Fibroblast of skin of right biceps (primary cell): ENCODE data around the gene P3H4.

Experiments
- DNase-seq: peaks from one replicate; pipeline ENCODE4 v3.0.0-alpha.2; 2013

The P3H4 gene

DNA sequence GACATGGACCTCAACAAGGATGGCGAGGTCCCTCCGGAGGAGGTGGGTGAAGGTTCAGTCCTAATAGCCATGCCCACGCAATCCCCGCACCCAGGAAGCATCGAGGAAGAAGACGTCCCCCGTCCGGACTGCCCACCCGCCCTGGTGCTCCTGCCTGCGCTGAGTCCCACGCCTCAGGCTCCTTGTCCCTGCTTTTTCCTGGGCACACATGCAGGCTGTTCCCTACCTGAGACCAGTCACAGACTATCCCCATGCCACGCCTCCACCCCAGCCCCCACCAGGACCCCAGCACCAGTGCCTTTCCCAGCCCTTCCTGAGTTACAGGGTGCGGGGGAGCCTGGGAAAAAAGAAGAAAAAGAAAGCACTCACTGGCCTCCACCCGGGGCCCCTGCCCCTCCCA lies 10.0 kb upstream of the P3H4 start:
- no peak for DNase-seq

- DNase-seq = no peak
Measured at GRCh38 chr17:41818024-41818423, 6.3 kb upstream of the P3H4 start.

- DNase-seq = no peak
Measured at GRCh38 chr17:41816637-41817320, 5.0 kb upstream of the P3H4 start.

GRCh38 chr17:41814195-41814594 lies 2.4 kb upstream of the P3H4 start:
- DNase-seq = no peak

DNA sequence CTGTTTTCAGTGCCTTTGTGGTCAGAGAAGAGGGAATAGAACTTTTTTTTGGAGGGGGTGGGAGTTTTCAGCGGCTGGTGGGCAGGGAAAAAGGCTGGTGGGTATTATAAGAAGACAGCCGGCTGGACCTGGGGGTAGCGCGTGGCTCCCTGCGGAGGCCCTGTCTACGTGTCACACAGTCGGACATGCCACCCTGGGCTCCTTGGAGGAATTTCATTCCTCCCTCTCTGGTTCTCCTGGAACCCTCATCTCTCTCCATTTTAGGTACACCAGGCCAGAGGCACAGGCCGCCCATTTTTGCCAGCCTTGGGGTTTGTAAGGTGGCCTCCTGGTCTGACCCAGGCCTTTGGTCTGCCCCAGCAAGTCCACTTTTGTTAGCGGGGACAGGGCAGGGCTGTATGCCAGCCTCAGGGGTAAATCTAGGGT lies 2.0 kb upstream of the P3H4 start:
- DNase-seq = no peak

DNA sequence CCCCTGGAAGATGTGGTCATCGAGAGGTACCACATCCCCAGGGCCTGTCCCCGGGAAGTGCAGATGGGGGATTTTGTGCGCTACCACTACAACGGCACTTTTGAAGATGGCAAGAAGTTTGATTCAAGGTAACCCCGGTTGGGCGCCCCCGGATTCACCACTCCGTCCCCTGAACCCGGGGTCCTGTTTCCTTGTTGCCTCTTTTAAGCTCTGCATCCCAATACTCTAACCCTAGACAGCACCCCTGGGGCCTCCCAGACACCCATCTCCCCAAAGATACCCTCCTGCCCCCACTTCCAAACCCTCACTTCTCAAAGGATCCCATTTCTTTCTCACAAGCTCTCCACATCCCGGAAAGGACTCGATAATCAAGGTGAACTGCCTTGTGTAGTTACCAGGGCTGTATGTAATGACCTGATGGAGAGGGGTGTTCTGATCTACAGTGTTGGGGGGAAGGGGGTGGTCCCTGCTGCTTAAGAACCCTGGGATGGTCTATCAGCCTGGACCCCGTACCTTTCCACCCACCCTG lies 1.5 kb upstream of the P3H4 start:
- no peak for DNase-seq

- peak; percentile 94 for DNase-seq
Measured at GRCh38 chr17:41812381-41813151, 817 bp upstream of the P3H4 start, which contains the start of gene FKBP10. Gene FKBP10, plus strand, starts transcription at chr17:41813004. Its CDS starts 31 bp downstream, at chr17:41813035.

DNA sequence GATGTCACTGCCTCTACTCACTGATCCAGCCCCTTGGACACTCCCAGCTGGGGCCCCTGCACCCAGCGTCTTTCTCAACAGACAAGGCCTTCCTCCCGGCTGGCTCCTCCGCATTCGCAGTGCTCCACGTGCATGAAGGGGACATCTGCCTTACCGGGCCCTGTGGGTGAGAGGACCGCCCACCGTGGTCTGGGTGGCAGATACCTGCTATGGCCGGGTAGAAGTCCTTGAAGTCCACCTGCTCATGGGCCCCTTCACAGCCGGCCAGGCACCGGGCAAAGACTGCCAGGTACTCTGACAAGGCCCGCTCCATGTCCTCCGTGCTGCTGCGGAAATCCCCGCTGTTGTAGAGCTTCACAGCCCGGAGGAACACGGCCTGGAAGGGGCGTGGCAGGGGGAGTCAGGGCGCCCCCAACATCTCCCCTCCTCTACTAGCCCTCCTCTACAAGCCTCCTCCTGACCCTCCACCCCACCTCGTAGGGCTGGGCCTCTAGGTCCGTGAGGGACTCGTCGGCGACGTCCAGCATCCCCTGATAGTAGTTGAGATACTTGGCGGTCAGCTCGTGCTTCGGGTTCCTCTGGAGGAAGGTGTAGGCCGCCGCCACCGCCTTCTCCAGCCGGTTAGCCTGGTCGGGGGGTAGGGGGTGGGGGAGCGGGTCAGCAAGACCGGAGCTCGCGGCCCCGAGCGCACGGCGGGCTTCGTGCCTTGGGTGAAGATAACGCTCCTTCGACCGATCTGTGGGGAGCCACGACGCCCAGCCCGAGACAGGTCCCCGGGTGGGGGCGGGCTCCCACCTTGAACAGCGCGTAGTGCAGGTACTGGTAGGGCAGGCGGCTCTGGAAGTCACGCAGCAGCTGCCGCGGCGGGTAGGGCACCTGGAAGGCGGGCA lies 845 bp downstream of the P3H4 start:
- no peak for DNase-seq

DNA sequence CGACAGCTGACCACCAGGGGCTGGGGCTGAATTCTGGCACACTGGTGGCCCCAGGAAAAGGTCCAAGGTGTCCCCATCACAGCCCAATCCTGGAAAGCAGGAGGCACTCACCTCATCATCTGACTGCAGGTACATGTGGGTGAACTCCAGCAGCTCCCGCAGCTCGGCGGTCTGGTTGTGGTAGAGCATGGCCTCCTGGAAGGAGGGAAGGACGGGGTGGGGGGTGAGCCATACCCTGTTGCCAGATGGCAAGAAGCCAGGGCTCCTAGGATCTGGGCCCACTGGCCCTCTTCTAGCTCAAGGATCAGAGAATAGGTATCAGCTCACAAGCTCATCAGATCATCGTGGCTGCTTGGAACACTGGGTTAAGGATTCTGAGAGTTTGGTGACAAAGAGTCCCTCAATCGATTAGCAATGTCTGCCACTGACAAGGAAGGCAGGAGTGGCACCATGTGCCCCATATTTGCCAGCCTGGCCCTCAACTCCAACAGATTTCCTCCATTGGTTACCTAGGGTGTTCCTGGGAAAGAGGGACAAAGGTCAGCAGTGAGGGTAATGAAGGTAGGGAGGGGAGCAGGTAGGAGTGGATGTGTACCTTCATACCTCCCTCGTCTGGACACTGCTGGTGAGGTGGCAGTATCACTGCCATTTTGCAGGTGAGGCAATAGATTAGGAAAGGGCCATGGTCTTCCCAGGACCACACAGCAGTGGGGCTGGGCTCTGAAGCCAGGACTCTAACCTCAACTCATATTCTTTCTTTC lies 4.9 kb downstream of the P3H4 start:
- no peak for DNase-seq

GRCh38 chr17:41803049-41804020 lies 8.4 kb downstream of the P3H4 start:
- DNase-seq = no peak

- DNase-seq = peak; percentile 70
Measured at GRCh38 chr17:41801374-41802271, 10.1 kb downstream of the P3H4 start.

GRCh38 chr17:41800601-41801373 lies 11.0 kb downstream of the P3H4 start:
- DNase-seq = peak; percentile 73

DNA sequence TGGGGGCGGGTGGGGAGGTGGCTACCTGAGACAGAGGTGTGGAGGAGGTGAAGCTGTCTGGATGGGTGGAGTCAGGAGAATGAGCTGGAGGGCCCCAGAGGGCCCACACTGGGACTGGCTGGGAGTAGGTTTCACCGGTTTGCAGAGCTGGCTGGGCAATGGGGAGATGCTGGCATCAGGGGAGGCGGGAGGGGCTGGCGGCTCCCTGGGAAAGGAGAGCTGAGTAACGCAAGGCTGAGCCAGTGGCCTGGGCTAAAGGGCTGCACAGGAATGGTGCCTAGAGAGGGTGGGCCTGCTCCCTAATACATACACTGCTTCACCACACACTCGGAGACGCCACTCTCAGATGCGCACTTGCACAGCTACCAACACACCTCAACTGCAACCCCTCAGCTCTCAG lies 12.4 kb downstream of the P3H4 start:
- DNase-seq = no peak

GRCh38 chr17:41797377-41797776 lies 14.4 kb downstream of the P3H4 start:
- DNase-seq = no peak

GRCh38 chr17:41796121-41796895 lies 15.4 kb downstream of the P3H4 start:
- DNase-seq = no peak

- DNase-seq = no peak
Measured at GRCh38 chr17:41794540-41794975, 17.2 kb downstream of the P3H4 start.

GRCh38 chr17:41793784-41794539 lies 17.8 kb downstream of the P3H4 start:
- peak; percentile 41 for DNase-seq
